H1 (cell line): ENCODE results near the gene NUDT1. TPM values are rescaled to one million over a fixed set of nuclear protein-coding genes. Genes with fewer than 3 reads are reported as not detected.

Experiments
- CBX5 ChIP-seq: fragments of 300-800, 300-1000 bp; sonication (generic); IDR thresholded peaks from 2 replicates; pipeline ENCODE4 v1.7.1; 2016; ENCODE audit warnings: antibody characterized with exemption, low read length, low read depth
- CBX8 ChIP-seq: fragments of 300-800, 300-1000 bp; sonication (generic); IDR thresholded peaks from 2 replicates; pipeline ENCODE4 v1.7.1; 2016; ENCODE audit warnings: low read depth, low read length, borderline replicate concordance
- CHD2 ChIP-seq: IDR thresholded peaks from 2 replicates; pipeline ENCODE4 v1.6.1; 2012; ENCODE audit warnings: low read length, improper control_type of control experiment
- GABPA ChIP-seq: IDR thresholded peaks from 2 replicates; pipeline ENCODE4 v1.6.1; 2011; ENCODE audit warnings: mild to moderate bottlenecking, low read length, moderate library complexity, borderline replicate concordance; ENCODE audit not compliant: insufficient read depth
- SAP30 ChIP-seq: fragments of 300-600 bp; sonication (generic); IDR thresholded peaks from 2 replicates; pipeline ENCODE4 v1.7.1; 2012; ENCODE audit warnings: low read length, moderate library complexity, mild to moderate bottlenecking, inconsistent platforms; ENCODE audit not compliant: insufficient read depth, insufficient replicate concordance
- SIRT6 ChIP-seq: IDR thresholded peaks from one replicate; pipeline ENCODE4 v1.7.1; 2012; ENCODE audit warnings: low read length, inconsistent platforms
- SP4 ChIP-seq: IDR thresholded peaks from 2 replicates; pipeline ENCODE4 v1.6.1; 2012; ENCODE audit warnings: low read length, inconsistent platforms
- polyA plus RNA-seq, 7 experiments: library from polyadenylated mRNA; depleted of rRNA in 3 of 7; stranded (reverse) in 5 of 7; unstranded in 2 of 7; fragments of >200 nt in 5 of 7; fragments of 200-250 nt in 2 of 7; gene quantifications; 1 replicate in 5 of 7; 2 replicates in 1 of 7; 4 replicates in 1 of 7; pipeline versions ENCODE4 v1.2.1 to v1.2.3, GENCODE V29; 2011 to 2013; ENCODE audit warnings: missing spikeins in 2 of 7, mixed read lengths in 2 of 7
- total RNA-seq: library from RNA; stranded (reverse); fragmentation: NEBNext Ultra II Directional; extraction: Animal tissue kit (Norgen Biotek cat#: 25700); gene quantifications from 2 replicates; pipeline ENCODE4 v1.2.1, GENCODE V29; 2021
- TF ChIP-seq, protein P1 (sequence below): IDR thresholded peaks from 2 replicates; pipeline ENCODE4 v1.6.1; 2011; ENCODE audit warnings: low read depth, mild to moderate bottlenecking, low read length; ENCODE audit not compliant: insufficient read depth

Gene NUDT1
- total and polyA plus RNA-seq, 2 of the 8 experiments (the other 6 are each of a cell fraction or from before 2014, with no cell fraction given): 76.1 to 89.5 TPM

DNA sequence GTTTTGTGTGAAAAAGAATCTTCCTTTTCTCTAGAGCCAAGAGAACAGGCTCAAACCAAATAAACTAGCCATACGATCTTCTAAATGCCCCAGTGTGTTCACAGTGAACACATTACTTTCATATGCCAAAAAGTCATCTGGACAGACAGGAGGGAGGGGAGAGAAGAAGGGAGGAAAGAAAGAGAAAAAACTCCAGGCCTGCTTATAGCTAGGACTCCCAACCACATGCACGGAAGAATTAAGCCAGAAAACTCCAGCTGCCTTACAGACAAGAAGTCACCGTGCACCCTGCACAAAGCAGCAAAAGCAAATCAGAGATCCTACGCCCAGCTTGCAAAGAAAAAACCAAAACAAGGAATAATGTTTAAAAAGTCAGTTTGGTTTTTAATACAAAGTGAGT is 37.9 kb downstream of the NUDT1 start (continued):
- TF ChIP-seq CBX5: no peak
- TF ChIP-seq, protein P1, sequence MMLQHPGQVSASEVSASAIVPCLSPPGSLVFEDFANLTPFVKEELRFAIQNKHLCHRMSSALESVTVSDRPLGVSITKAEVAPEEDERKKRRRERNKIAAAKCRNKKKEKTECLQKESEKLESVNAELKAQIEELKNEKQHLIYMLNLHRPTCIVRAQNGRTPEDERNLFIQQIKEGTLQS: no peak
- no peak for TF ChIP-seq GABPA
- no peak for TF ChIP-seq SP4
- TF ChIP-seq CBX8: no peak
- no peak for TF ChIP-seq SIRT6
- TF ChIP-seq CHD2: no peak
- no peak for TF ChIP-seq SAP30
